GM10847 (cell line): Measurements from ENCODE around the gene LKAAEAR1.

Source experiments
- POLR2A ChIP-seq: IDR thresholded peaks from 2 replicates; pipeline ENCODE4 v1.6.1; 2011; ENCODE audit not compliant: insufficient read length; ENCODE audit errors: extremely low read depth

Gene LKAAEAR1

GRCh38 chr20:64044484-64045247 is 39.5 kb downstream of the LKAAEAR1 start:
- TF ChIP-seq POLR2A: no peak

DNA sequence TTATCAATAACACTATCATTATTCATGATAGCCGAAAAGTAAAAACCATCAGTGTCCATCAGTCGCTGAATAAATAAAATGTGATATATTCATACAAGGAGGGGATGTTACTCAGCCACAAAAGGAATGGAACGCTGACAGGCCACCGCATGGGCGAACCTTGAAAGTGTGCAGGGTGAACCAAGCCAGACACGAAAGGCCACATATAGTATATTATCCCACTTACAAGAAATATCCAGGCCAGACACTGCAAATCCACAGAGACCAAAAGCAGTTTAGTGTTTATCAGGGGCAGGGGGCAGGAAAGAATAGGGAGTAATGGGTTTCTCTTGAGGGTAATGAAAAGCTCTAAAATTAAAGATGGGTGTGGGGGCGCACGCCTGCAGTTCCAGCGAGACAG is 40.4 kb downstream of the LKAAEAR1 start:
- no peak for TF ChIP-seq POLR2A

DNA sequence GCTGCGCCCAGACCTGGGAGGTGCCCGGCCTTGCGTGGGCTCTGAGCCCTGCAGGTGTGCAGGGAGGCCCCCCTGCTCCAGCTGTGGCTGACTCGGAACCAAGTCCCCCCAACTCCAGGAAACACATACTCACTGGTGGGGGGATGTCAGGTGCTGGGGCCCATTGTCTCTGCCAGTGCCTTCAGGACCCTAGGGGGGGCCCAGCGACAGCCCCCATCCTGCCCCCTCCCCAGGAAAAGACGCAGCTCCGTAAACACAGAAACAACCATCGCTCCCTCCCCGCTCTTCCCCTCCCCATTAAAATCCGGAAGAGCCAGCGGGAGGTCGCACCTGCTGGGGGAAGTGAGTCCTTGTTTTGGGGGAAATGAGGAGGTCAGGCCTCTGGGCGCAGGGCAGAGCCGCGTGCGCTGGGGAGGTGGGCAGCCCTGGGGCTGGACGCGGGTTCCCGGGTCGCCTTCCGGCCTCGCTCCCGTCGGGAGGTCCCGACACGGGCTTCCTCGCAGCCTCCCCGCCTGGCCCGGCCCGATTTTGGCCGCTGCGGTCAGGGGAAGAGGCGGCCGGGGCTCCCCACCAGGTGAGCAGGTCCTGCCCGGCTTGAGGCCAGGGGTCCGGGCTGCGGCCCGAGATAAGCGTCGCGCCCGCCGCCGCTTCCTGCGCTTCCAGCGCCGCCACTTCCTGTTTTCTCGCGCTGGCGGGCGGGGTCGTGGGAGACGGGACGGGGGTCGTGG is 42.0 kb downstream of the LKAAEAR1 start:
- no peak for TF ChIP-seq POLR2A

DNA sequence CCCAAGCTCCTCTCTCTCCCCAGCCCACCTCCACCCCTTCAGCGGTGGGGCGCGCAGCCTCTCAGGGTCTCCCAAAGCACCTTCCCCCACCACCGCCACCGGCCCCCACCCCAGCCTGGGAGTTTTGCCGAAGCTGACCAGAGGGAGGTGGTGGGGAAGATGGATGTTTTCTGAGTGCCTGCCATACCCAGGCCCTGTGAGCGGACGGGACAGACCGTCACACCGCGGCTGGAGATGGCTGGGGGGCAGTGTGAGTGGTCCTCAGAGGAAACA is 42.5 kb downstream of the LKAAEAR1 start:
- TF ChIP-seq POLR2A: no peak

GRCh38 chr20:64041040-64041780 is 43.0 kb downstream of the LKAAEAR1 start:
- no peak for TF ChIP-seq POLR2A

GRCh38 chr20:64040231-64041039 is 43.8 kb downstream of the LKAAEAR1 start:
- TF ChIP-seq POLR2A: no peak

- no peak for TF ChIP-seq POLR2A
Observed at GRCh38 chr20:64039293-64040160, 44.7 kb downstream of the LKAAEAR1 start.

DNA sequence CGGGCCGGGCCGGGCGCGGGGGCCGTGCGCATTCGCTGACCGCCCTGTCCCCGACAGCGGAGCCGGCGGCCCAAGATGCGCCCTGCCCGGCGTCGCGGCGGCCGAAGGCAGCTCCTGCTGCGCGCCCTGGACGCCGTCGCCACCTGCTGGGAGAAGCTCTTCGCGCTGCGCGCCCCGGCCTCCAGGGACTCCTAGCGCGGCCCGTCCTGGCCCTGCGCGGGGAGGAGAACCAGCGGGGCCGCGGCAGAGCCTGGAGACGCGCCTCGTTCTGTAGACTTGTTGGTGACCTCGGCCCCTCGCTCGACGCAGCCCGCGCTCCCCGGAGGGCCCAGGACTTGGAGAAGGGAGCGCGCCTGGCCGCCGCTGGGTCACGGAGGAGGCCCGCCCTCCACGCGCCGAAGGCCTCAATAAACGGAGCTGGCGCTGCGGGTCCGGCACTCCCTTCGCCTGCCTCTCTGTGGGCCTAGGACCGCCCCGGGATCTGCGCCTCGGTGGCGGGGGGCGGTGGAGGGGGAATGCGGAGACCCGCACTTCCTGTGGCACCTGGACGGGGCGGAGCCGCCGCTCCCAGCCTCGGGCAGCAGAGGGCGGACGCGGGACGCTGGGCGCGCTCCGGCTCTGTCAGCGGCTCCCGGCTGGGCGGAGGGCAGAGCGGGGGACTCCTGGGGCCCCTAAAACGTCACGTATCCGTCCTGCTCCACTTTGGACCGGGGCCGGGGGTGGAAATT is 45.5 kb downstream of the LKAAEAR1 start:
- no peak for TF ChIP-seq POLR2A

DNA sequence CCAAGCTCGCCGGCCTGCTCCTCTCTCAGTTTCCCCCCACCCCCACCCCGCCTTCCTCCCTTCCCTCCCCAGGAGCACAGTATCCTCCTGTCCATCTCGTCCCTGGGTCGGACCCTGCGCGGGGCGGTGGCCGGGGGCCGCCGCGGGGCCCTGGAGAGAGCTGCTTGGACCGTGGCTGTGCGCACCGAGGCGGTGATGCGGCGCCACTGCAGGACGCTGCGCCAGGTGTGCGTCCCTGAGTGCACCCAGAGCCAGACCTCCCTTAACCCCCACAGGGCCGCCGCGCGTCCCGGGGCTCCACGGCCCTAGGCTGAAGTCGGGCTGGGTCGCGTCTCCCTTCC is 46.0 kb downstream of the LKAAEAR1 start:
- no peak for TF ChIP-seq POLR2A

DNA sequence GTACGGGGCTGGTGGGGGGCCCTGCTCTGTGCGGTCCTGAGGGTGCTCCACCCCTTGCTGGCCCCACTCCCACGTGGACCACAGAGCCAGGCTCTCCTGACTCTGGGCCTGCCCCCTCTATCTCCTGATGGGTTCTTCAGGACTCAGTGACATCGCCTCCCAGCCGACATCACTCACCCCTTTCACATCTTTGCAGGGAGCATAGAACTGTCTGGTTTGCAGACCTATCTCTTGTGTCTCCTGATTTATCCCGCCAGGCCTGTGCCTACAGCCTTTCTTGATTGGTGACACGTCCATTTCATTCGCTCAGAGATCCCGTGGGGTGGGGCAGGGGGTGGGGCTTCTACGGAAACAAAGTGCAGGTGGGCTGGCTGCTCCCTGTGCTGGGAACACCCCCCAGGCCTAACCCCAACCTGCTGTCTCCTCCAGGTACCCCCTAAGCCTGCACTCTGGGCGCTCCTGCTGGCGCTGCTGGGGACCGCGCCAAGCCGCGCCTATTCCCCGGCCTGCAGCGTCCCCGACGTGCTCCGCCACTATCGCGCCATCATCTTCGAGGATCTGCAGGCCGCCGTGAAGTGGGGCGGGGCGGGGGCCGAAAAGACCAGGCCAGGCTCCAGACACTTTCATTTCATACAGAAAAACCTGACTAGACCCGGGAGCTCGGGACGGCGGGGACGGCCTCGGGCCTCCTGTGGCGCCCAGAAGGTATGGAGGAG is 46.5 kb downstream of the LKAAEAR1 start:
- TF ChIP-seq POLR2A: no peak

- no peak for TF ChIP-seq POLR2A
Observed at GRCh38 chr20:64037199-64037497, 47.0 kb downstream of the LKAAEAR1 start.

DNA sequence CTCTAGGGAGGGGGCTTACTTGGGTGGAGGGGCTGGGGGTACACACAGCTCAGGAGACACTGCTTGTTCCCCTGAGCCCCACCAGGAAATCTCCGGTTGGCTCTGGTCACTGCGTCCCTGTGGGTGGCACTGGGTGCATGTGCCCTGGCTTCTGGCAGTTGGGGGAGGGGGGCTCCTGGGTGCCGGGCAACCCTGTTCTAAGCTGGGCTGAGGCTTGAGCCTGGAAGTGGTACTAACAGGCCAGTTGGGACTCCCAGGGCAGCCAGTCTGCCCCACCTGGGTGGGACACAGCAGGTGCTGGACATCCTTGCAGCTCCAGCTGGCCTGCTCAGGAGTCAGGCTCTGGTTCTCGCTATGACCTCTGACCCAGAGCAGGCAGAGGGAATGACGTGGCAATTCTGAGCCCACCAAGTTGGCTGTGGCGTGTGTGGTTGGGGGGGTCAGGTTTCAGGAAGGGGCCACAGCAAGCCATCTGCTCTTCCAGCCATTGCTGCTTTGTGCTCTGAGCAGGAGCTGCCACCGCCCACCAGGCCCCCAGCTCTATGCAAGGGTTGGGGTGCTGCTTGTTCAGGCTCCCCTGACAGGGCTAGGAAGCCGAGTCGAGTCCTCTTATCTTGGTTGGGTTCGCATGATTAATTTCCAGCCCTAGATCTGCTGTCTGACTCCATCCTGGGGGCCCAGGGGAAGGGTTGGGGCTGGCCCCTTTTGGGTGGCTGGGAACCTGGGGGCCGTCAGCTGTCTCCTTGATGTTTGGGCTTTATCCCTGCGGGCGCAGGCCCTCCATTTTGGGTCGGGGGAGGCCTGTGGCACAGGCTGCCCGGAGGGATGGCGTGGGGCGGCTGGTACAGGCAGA is 47.6 kb downstream of the LKAAEAR1 start:
- TF ChIP-seq POLR2A: no peak

GRCh38 chr20:64035933-64036345 is 48.3 kb downstream of the LKAAEAR1 start, which contains the start of gene C20orf204:
TSS of gene C20orf204 (plus strand) at chr20:64036182. CDS start at chr20:64036324, 142 bp downstream.
- no peak for TF ChIP-seq POLR2A
